Measurements from ENCODE around the gene GID8.

Gene GID8

DNA sequence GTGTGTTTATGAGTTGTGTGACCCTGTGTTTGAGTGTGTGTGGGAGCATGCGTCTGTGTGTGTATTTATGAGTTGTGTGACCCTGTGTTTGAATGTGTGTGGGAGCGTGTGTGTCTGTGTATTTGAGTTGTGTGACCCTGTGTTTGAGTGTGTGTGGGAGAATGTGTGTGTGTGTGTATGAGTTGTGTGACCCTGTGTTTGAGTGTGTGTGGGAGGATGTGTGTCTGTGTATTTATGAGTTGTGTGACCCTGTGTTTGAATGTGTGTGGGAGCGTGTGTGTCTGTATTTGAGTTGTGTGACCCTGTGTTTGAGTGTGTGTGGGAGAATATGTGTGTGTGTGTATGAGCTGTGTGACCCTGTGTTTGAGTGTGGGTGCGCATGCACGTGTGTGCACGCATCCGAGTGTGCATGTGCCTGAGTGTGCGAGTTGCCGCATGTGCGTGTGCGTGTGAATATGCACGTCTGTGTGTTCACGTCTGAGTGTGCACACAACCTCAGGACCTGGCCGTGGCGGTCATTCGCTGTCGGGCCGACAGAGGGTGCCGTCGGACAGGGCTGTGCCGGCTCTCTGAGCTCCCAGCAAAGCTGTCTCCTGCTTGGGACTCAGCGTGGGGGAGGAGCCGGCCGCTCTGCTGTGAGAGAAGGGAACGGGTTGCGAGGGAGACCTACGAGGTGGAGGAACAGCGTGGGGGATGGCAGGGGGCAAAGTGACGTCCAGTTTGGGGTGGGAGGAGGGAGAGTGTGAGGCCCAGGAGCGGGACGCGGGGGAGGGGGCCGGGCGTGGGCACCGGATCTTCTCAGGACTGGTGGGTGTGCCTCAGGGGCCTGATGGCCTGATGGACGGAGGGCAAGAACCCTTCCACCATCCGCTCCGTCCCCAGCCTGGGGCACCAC is 34.2 kb downstream of the GID8 start:
- DNase-seq = peak; percentile 72

DNA sequence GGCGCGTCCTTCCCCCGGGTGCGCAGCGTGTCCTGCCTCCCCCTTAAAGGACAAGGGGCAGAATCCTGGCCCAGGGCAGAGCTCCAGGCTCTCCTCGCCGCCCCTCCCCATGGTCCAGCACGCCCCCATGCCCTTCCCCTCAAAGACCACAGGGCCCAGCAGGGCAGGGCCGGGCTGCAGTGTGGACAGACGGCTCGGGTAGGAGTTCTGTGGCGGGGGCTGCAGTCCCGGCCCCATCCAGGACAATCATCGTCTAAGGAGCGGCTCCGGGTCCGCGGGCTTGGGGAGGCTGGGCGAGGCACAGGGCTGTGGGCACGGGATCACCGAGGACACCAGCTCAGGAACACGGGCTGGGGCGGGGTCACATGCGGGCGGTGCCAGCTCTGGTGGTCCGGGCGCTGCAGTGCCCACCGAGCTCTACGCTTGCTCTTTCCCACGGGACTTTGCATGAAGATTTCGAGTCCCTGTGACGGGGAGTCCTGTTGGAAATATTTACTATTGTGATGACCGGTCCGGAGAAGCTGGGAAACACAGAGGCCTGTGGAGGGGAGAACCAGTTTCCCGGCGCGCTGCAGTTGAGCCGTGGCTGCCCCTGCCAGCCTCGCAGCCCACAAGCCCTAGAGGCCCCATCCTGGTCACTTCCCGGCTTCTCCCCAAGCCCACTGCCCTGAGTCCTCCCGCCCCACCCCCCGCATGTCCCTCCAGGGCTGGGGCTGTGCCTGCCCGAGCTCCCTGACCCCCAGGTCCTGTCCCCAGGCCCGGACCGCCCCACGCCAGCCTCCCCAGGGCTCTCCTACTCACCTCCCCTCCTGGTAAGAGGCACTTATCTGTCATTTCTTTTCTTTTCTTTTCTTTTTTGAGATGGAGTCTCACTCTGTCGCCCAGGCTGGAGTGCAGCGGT is 35.1 kb downstream of the GID8 start:
- no peak for DNase-seq

DNA sequence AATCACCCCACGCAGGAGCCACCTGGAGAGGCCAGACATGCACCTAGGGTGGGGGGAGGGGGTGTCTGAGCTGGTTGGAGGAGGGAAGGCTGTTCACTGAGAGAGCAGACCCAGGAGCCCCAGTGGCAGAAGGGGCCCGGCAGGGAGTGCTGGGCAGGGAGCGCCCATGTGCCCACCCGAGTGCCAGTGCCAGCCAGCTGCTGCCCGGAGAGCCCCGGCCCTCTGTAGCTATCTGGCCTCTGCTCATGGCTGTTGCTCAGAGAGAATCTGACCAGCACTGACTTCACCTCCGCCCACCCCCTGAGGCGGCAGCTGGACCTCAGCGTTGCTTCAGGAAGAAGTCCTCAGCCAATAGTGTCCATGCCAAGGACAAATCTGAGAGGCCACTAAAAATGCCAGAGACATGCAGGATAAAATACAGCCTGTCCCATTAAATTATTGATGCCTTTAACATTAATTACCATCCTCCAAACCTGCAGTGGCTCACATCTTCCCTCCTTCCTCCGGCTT is 37.4 kb downstream of the GID8 start:
- DNase-seq = no peak

DNA sequence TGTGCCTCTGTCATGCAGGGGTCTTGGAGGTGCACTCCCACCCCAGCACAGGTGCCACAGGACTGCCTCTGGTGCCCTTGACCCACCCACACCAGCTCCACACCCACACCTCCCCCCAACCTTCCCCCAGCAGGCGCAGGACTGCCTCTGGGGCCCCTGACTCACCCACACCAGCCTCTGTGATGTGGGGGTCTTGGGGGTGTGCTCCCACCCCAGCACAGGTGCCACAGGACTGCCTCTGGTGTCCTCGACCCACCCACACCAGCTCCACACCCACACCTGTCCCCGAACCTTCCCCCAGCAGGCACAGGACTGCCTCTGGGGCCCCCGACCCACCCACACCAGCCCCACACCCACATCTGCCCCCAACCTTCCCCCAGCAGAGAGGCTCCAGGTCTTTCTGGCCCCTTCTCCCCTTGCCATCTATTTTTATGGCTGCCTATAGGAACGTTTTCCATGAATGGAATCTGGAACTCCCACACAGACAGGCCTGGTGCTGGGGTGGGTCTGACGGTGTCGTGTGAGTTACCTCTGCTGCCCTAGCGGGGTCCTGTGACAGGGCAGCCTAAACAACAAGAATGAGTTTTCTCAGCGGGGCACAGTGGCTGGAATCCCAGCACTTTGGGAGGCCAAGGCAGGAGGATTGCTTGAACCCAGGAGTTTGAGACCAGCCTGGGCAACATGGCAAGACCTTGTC is 38.0 kb downstream of the GID8 start:
- DNase-seq = no peak

DNA sequence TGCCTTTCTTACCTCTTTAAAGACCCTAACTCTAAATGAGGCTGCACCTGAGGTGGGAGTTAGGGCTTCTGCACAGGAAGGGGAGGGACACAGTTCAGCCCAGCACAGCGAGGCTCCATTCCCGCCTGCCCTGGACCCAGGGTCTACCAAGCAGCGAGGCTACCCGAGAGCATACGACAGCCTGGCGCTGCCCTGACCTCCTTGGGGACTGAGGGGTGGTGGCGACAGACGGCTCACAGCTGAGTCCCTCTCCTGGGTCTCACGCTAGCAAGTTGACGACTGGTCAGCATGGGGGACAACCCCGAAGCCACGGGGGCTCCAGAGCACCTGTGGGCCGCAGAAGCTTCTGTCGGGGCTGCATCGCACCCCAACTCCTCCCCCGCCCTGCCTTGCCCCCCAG is 38.9 kb downstream of the GID8 start:
- no peak for DNase-seq

DNA sequence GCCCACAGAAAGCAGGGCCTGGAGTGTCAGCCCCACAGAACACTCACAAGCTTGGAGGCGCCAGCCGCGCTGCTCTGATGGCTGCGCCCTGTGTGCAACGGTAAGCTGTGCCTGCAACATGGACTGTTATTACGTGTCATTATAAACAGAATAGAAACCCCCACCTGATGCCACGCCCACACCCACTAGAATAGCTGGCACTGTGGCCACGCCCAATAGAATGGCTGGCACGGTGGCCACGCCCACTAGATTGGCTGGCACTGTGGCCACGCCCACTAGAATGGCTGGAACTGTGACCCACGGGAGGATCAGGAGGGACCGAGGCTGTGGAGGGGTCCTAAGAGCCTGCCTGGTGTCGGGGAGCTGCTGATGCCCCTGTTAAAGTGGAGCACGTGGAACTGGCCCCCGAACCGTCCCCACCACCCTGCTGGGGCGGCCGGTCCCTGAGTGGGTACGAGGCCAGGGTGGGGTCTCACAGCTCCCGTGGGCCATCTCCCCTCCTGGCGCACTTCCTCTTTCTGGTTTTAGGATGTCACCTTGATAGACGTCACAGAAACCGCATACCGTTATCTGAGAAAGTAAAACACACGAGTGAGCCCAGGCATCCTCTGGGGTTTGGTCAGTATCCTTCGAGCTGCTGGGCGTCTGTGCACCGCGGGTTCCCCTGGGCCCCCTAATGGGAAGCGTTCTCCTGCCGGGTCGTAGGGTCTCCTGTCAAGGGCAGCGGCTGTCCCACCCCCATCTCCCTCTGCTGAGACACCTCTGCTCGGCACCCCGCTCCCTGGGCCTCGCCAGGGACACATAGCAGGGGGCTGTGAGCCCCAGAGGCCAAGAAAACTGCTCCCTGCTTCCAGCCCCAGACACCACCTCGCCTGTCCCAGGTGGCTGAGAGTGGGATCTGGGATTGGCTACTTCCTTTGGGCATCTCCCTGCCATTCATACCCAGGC is 39.9 kb downstream of the GID8 start:
- no peak for DNase-seq

DNA sequence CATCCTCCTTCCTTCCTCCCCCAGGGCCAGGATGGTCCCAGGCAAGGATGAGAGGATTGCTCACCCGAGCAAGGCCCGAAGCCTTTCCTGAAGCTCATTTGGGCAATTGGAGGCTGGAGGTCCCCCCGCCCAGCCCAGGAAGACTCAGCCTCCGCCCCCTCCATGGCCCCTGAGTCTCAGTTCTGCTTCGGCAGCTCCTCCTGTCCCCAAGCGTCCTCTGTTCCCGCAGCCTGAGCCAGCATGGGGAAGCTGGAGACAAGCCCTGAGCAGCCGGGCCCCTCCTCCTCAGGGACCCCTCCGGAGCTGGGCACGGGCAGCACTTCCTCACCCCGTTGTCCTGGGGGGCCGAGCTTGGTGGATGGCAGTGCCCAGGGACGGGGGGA is 40.6 kb downstream of the GID8 start:
- no peak for DNase-seq

DNA sequence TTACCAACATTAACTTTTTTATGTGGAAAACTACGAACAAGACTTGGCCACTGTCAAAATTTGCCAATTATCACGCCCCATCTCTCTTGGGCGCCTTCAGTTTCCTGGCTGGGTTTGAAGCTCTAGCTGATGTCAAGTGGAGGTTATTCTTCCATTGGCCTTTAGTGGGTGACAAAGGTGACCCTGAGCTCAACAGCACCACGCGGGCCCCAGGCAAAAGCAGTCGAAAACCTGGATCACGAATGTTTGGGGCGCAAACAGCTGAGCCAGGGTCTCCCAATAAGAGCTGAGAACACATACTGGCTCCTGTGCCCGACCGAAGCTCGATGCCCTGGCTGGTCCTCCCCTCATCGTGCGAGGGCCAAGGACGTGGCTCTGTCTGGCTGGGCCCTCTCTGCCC is 41.4 kb downstream of the GID8 start:
- DNase-seq = no peak

DNA sequence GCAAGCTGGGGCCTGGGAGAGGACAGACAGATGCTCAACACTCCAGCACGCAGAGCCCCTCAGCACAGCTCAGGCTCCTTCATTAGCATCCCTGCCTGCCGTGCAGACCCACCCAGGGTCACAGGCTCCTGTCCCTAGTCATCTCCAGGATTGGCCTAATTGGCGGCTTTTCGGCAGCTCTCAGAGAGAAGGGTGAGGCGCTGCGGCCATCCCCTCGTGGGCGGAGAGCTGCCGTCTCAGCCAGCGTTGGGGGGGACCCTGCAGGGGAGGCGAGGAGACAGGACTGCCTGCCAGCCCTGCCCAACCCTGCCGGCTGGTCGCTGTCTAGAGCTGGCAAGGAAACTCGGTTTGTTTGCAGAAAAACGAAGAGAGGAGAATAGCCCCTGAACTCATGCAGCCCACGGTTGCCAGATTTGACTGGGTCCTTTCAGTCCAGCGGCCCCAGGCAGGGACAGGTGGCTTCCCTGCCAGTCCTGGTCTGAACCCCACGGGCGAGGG is 42.0 kb downstream of the GID8 start:
- DNase-seq = no peak

DNA sequence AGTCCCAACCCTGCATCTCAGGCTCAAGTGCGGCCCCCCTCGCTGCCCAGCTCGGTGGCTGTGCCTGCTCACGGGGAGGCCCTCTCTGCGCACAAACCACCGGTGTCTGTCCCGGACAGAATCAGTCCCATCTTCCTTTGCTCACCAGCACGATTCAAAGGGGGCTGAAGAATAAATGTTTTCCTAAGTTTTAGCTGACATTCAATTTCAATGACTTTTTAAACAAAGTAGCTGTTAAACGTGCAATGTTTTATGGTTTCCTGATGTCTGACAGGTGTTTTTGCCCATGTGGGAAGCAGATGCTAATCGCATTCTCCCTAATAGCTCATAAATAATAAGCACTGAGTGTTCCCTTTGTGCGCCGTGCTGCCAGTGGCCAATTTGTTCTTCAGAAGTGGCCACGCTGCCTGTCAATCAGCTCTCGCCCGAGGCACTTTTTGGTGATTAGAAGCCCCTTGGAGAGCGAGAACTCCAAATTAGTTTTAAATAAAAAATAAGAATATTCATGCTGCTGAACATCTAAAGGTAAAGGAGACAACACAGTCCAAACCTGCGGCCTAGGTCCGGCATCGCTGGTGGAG is 42.5 kb downstream of the GID8 start:
- no peak for DNase-seq

DNA sequence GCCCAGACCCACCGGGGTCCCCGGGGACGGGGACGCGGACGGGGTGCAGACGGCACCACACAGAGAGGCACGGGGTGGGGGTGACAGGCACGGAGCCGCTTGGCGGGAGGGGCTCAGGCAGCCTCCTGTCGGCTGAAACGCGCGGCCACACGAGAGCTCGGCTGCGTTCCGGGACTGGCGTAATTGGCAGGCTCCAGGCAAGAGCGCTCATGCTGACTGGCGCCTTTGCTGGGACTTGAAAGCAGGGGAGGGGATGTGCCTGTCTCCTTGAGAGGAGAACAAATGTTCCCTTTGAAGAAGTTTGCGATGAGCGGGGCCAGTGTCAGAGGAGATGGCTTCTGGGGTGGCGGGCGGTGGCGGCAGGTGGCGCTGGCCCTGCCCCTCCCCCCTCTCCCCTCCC is 43.0 kb downstream of the GID8 start:
- no peak for DNase-seq

DNA sequence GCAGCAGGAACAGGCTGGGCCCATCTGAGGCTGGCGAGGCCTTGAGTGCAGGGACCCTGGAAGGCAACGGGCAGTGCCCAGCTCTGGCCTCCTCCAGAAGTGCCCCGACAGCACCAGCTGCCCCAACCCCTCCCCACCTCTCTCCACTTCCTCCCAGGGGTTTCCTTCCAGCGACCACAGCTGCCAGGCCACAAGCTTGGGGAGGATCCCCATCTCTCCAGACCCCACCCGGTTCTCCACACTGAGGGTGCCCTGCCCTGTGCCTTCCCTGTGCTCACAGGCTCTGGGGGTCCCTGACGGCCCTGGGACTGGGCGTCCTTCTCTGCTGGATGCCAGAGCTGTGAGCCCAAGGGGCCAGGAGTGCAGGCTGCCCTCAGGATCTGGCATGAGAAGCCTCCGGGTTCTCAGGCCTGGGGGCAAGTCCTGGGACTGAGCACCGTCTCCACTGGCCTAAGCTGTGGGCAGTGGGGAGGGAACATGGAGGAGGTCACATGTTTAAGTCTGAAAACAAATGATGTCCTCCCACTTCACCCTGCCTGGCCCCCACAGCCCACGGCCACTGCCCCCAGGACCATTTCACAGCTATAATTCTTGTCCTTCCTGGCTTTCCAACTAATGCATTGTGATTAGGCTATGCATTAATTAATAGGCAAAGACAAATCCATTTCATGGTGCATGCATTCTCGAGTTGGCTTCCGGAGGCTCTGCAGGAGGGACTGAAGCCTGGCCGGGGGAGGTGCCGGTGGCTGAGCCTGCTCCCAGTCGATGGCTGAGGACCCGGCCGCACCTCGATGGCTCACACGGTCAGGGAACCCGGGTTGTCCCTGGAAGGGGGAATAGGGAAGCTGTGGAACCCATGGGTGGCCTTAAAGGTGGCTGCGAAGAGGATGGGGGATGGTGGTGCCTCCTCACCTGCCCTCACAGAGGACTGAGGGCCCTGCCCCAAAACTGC is 44.5 kb downstream of the GID8 start:
- no peak for DNase-seq

DNA sequence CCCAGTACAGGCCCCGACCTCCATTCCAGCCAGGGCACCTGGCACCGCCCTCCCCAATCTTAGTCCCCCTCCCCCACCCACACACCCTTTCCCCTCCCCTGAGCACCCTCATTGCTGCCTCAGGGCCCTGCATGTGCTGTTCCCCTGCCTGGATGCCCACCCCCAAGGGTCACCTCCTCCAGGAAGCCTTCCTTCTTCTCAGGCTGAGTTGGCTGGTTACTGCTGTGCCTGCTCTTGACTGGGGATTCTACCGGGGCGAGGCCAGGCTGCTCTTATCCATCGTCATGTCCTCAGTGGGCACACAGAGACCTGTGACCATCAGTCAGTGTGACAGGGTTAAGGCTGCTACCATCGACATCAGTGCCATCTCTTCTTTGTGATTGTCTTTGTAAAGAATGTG is 45.3 kb downstream of the GID8 start:
- DNase-seq = no peak

DNA sequence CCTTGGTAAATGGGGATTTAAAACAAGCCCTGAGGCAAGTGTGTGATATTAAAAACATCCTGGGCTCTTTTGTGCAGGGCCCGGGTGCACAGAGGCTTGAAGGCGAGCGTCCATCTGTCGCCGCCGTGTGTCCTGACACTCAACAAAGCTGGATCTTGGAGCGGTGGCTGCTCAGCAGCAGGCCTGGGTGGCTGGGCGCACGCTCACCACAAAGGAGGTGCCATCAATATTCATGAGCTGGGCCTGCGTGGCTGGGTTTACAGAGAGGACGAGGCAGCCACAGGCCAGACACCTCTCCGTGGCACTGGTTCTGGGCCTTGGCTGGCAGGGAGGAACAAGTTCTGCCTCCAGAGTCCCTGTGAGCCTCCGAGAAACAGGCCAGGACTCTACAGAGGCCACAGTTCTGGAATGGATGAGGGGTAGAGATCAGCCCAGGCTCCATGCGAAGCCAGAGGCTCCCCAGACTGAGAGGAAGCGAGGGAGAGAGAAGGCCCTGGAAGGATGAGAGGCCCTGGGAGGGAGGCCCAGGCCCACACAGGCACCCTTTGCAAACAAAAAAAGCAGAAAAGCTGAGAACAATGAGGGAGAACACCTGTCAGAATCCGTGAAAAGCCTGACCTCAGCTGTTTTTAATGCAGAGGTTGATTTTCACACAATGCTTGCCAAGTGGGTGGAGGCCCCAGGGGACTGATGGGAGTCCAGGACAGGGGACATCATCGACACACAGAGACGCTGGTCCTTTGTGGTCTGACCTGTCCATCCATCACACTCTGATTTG is 46.9 kb downstream of the GID8 start:
- no peak for DNase-seq

DNA sequence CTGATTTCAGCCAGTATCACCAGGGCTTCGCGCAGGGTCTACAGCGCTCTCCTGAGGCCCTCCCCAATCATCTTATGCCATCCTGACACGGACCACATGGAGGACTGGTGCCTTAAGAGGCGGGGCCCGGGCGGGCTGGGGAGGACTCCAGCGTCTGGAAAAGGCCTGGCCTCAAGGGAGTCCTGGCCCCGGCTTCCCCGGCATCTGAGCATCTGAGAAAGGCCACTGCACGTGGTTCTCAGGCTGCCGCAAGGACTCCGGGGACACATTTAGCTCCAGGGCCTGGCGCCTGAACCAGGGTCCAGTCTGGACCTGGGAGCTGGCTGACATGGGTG is 47.5 kb downstream of the GID8 start:
- DNase-seq = no peak

DNA sequence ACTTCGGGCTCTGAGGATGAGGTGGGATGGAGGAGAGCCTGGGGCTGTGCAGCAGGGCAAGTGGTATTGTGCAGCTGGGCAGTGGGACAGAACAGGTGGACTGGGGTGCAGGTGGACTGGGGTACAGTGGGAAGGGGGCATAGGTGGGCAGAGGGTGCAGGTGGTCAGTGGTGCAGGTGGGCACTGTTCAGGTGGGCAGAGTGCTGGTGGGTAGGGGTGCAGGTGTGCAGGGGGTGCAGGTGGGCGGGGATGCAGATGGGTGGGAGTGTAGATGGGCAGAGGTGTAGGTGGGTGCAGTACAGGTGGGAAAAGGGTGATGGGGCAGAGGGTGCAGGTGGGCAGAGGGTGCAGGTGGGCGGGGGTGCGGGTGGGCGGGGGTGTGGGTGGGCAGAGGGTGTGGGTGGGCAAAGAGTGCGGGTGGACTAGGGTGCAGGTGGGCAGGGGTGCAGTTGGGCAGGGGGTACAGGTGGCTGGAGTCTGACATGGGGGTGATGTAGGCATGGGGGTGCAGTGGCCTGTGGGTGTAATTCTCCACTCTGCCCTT is 48.4 kb downstream of the GID8 start:
- DNase-seq = no peak

DNA sequence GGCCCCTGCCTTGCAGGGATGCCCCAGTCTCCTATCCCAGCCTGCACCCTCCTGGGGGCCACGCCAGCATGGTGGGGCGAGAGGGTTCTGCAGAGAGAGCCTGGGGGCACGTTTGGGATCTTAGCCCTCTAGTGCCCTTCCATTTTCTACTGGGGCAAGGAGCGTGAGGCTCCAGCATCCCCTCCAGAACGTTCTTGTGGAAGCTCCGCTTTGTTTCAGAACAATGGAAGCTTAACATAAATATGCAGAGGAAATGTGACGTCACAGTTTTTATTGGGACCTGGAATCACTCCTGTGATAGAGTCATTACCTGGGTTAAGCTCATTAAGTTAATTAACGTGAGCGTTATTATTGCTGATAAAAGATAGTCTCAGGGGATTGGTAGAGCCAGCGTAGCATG is 49.2 kb downstream of the GID8 start:
- DNase-seq = no peak

DNA sequence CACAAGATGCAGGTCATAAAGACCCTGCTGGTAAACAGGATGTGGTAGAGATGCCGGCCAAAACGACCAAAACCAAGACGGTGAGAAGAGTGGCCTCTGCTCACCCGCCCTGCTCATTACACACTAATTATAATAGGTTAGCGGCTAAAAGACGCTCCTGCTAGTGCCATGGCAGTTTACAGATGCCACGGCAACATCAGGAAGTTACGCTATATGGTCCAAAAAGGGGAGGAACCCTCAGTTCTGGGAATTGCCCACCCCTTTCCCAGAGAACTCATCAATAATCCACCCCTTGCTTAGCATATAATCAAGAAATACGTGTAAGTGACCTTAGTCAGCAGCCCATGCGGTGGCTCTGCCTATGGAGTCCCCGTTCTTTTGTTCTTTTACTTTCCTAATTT is 51.3 kb downstream of the GID8 start:
- no peak for DNase-seq

DNA sequence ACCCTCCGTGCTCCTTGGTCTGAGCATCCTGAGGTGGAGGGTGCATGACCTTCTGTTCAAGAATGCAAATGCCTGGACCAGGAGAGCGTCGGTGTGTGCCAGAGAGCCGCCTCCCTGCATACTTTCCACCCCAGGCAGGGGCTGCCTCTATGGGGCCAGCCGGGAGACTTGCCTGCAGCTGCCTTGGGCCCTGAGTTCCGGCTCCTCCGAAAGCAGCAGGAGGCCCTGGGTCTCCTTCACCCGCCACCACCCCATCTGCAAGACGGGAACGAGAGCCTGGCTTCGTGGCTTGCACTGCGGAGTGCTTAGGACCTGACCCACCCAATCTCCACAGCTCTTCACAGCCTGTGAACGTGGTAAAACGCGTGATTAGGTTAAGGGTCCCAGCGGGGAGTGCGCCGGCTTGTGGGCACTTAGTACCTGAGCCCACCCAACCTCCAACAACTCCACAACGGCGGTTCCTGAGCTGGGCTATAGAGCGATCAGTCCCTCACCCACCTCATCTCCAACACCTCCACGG is 52.4 kb downstream of the GID8 start:
- no peak for DNase-seq

All from fibroblast of skin of back (primary cell).